T1000 (cell line): ENCODE results near the gene FFAR3.
"Not testable (repeated sequence)": the region's sequence is repeated elsewhere in the genome, so short reads cannot be mapped to it uniquely, and the experiment has no call there.

Source experiments
- DNase-seq: peaks from one replicate; lab custom pipeline; 2025; ENCODE audit warnings: mixed read lengths; lab: John Stamatoyannopoulos, UW

The FFAR3 gene

DNA sequence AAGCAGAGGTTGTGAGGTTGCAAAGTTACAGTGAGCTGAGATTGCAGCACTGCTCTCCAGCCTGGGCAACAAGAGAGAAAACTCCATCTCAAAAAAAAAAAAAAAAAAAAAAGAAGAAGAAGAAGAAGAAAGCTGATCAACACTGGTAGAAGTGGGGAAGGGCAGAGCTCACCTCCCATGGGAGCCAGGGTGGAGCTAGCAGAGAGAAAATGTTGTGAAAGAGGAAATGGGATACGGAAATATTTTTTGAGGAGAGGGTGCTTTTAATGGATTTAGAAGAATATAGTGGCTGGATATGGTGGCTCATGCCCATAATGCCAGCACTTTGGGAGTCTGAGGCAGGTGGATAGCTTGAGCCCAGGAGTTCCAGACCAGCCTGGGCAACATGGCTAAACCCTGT, 19.4 kb downstream of the FFAR3 start:
- no peak for DNase-seq

GRCh38 chr19:35378356-35378755, 20.1 kb downstream of the FFAR3 start:
- DNase-seq, result no peak

- DNase-seq, result not testable (repeated sequence)
These were observed 21.3 kb downstream of the FFAR3 start for GRCh38 chr19:35379545-35379944.

GRCh38 chr19:35379992-35380391, 21.7 kb downstream of the FFAR3 start:
- no peak for DNase-seq

DNA sequence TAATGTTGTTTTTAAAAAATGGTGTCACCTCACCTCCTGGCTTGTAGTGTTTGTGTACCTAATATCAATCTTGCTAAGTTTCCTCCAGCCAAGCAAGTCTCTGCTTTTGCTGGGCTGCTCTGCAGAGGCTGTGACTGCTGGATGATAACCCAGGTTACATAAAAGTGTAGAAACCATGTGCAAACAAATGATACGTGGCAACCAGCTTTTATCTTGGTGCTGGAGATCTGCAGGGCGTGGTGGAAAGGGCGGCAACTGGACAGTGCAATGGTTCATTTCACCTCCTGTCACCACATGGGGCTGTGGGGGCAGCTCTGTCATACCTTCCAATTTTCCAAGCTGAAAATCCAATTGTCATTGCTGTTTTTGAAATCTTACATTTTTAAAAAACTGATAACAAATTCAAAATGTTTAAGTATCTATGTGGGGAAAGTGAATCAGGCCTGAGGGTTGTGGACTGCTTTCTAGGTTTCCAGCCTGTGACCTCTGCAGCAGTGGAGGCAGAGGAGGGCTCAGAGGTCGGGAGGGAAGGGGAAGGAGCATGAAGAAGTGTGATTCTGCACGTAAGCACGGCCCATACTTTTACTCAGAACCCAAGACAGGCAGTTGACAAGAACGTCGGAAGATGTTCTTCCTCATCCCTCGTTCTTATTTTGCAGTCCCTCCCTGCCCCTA, 22.3 kb downstream of the FFAR3 start:
- DNase-seq, result no peak

GRCh38 chr19:35381318-35381717, 23.1 kb downstream of the FFAR3 start:
- DNase-seq, result no peak

DNA sequence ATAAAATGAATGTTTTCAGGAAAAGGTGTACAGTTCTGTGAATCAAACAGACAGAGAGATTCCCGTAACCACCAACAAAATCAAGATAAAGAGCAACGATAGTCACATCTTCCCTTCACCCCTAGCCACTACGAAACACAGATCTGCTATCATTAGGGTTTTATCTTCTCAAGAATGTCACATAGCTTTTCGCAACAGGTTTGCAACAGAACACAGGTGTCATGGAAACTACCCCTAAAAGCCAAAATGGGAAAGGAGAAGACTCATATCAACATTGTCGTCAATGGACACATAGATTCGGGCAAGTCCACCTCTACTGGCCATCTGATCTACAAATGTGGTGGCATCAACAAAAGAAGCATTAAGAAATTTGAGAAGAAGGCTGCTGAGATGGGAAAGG, 23.7 kb downstream of the FFAR3 start:
- no peak for DNase-seq

GRCh38 chr19:35383536-35383935, 25.3 kb downstream of the FFAR3 start:
- no peak for DNase-seq

- DNase-seq, result no peak
These were observed 30.2 kb downstream of the FFAR3 start for GRCh38 chr19:35388277-35389054.

DNA sequence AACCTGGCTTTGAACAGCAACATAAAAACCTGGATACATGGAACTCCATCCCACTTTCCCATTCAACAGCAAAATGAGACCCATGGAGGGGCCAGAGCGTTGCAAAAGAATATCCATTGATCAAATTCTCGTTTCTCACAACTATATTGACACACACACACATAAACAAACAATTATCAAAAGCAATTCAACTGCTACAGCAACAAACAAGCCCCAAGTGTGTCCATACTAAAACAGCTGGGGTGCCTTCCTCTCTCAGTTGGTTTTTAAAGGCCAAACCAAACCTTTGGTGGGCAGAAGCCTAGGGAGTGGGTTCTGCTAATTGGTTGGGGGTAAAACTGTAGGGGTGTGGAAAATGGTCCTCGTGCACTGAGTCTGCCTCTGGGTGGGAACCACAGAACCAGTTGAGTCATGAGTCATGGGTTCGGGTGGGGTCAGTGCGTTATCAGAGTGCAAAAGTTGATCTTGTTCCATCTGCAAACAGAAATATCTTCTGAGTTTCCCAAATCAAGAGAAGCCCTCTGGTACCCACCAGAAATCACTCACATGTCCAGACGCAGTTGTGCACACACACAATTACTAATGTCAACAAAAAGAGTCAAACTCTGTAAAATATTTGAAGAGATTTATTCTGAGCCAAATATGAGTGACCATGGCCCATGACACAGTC, 31.1 kb downstream of the FFAR3 start:
- DNase-seq, result no peak

- DNase-seq, result no peak
These were observed 34.8 kb downstream of the FFAR3 start for GRCh38 chr19:35392742-35393715.

GRCh38 chr19:35395382-35396199, 37.3 kb downstream of the FFAR3 start:
- no peak for DNase-seq

DNA sequence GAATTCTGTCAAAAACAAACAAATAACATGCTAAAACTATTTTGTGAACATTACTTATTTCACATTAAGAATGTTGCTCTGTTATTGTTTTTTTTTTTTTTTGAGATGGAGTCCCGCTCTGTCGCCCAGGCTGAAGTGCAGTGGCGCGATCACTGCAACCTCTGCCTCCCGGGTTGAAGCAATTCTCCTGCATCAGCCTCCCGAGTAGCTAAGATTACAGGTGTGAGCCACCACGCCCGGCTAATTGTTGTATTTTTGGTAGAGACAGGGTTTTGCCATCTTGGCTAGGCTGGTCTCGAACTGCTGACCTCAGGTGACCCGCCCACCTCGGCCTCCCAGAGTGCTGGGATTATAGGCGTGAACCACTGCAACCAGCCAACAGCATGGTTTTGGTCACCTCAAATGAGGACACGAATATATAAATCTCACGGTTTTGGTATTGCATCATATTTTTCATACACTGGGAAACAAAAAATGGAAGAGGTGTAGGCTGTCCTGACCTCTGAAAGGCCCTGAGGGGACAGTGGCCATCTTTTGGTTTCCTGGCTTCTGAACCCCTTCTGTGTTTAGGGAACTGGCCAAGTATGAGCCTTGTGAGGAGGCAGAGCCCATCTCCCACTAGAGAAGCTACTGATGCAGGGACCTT, 38.1 kb downstream of the FFAR3 start:
- no peak for DNase-seq

DNA sequence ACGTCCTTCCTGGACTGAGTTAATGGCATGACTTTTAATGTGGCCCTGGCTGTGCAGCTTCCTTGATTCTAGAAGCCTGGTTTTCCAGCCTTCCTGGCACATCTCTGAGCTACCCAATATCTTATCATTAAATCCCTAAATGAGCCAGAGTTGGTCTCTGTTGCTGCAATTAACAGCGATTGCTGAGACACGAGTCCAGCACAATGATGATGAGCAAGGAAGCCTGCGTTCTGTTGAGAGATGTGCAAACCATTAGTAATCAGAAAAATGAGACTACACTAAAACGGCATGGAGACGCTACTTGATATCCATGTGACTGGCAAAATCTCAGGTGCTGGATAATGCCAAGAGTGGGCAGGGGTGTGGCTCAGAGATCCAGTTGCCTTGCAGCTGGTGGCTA, 38.8 kb downstream of the FFAR3 start:
- no peak for DNase-seq

- DNase-seq, result no peak
These were observed 40.3 kb downstream of the FFAR3 start for GRCh38 chr19:35398570-35398969.

GRCh38 chr19:35399231-35399630, 41.0 kb downstream of the FFAR3 start:
- DNase-seq, result no peak

DNA sequence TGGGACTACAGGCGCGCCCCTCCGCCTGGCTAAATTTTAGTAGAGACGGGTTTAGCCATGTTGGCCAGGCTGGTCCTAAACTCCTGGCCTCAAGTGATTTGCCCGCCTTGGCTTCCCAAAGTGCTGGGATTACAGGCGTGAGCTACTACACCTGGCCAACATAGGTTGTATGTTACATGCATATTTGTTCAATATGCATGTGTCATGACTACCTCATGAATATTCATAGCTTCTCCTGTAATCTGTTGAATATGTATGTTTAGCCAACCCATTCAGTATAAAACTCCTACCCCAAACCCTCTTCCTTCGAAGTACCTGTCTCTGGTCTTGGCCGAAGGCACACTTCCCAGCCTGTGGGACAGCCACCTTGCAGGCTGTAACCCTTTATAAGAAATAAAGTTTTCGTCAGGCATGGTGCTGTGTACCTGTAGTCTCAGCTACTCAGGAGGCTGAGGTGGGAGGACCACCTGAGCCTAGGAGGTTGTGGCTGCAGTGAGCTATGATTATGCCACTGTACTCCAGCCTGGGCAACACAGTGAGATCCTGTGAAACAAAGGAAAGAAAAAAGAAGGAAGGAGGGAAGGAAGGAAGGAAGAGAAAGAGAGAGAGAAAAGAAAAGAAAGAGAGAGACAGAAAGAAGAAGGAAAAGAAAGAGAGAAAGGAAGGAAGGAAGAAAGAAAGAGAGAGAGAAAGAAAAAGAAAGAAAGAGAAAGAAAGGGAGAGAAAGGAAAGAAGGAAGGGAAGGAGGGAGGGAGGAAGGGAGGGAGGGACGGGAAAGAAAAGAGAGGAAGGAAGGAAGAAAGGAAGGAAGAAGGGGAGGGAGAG, 41.9 kb downstream of the FFAR3 start:
- DNase-seq, result no peak

GRCh38 chr19:35400773-35401100, 42.5 kb downstream of the FFAR3 start:
- DNase-seq, result no peak

GRCh38 chr19:35401416-35401815, 43.2 kb downstream of the FFAR3 start:
- not testable (repeated sequence) for DNase-seq
